Transverse colon (tissue), 4 donors: ENCODE data around the gene NPLOC4. TPM values are rescaled to one million over a fixed set of nuclear protein-coding genes. Genes with fewer than 3 reads are reported as not detected.

Experiments
- DNase-seq: peaks from one replicate; pipeline ENCODE4 v3.0.0-alpha.2; 2019
- H3K27ac ChIP-seq, 4 donors: fragments of 200-600 bp; sonication (generic); 2 replicates each; pipeline ENCODE4 v1.5.1; 2016 to 2018; ENCODE audit warnings: inconsistent platforms in 4 of 4
- H3K27me3 ChIP-seq: fragments of 200-600 bp; sonication (generic); 2 replicates; pipeline ENCODE4 v1.5.1; 2017; ENCODE audit warnings: inconsistent platforms
- H3K36me3 ChIP-seq, 4 donors: fragments of 200-600 bp; sonication (generic); 2 replicates each; pipeline ENCODE4 v1.5.1; 2017 to 2019; ENCODE audit warnings: inconsistent platforms in 4 of 4
- H3K4me1 ChIP-seq, 4 donors: fragments of 200-600 bp; sonication (generic); 2 replicates each; pipeline ENCODE4 v1.5.1; 2017 to 2020; ENCODE audit warnings: inconsistent platforms in 4 of 4
- H3K4me3 ChIP-seq, 4 donors: fragments of 200-600 bp; sonication (generic); 1 replicate in 1 of 4; 2 replicates in 3 of 4; pipeline versions ENCODE4 v1.5.1 to v1.6.1; 2017 to 2019; ENCODE audit warnings: inconsistent platforms in 4 of 4
- H3K9me3 ChIP-seq, 2 donors: fragments of 200-600 bp; sonication (generic); 2 replicates each; pipeline ENCODE4 v1.5.1; 2017 to 2019; ENCODE audit warnings: inconsistent platforms in 2 of 2
- EP300 ChIP-seq: sonication (generic); formaldehyde crosslinking; IDR thresholded peaks from one replicate; pipeline ENCODE4 v1.6.1; 2017; ENCODE audit warnings: antibody characterized with exemption, low read depth
- POLR2A ChIP-seq: fragments of 450-650 bp; IDR thresholded peaks from one replicate; pipeline ENCODE4 v1.6.1; 2016; ENCODE audit warnings: antibody characterized with exemption, mild to moderate bottlenecking, moderate library complexity
- POLR2AphosphoS5 ChIP-seq, 3 donors: sonication (generic); formaldehyde crosslinking; IDR thresholded peaks; one replicate each; pipeline ENCODE4 v1.6.1; 2016; ENCODE audit warnings: antibody characterized with exemption in 3 of 3
- WGBS, 2 donors: methylation state at CpG; one replicate each; pipeline ENCODE4 v1.1.5; 2018; ENCODE audit warnings: low coverage in 1 of 2; 5-methylcytosine and 5-hydroxymethylcytosine counted together
- in situ Hi-C, 4 donors: fragments of 200-750 bp; cut with MboI; loops; one replicate each; pipeline versions ENCODE4 v1.15.0 to v1.15.1; 2017; ENCODE audit warnings: low sequenced_read_pairs in 3 of 4, low pct_ligation_motif_present in 1 of 4, low pct_unique_long_range_greater_than_20kb in 1 of 4
- intact Hi-C: fragments of 100-400 bp; cut with DNase I; formaldehyde crosslinking; loops from one replicate; pipeline ENCODE4 v1.15.1; 2023; ENCODE audit warnings: low total_unique reads
- total RNA-seq, 4 donors: library from RNA; depleted of rRNA; stranded (reverse); fragments of >200 nt; gene quantifications; one replicate each; pipeline ENCODE4 v1.1.0, GENCODE V29; 2016
- TF ChIP-seq, protein P1 (sequence below), 5 experiments: fragments of 200-600 bp in 3 of 5; fragments of 450-650 bp in 2 of 5; sonication (generic) in 3 of 5; IDR thresholded peaks; 1 replicate in 2 of 5; 2 replicates in 3 of 5; pipeline ENCODE4 v1.5.1; 2016 to 2017; ENCODE audit warnings: antibody characterized with exemption in 5 of 5, inconsistent platforms in 3 of 5, mild to moderate bottlenecking in 2 of 5, moderate library complexity in 1 of 5

The NPLOC4 gene
- total RNA-seq, 4 donors from 2014 or later, result 59.9 to 323 (median 84.6) TPM

DNA sequence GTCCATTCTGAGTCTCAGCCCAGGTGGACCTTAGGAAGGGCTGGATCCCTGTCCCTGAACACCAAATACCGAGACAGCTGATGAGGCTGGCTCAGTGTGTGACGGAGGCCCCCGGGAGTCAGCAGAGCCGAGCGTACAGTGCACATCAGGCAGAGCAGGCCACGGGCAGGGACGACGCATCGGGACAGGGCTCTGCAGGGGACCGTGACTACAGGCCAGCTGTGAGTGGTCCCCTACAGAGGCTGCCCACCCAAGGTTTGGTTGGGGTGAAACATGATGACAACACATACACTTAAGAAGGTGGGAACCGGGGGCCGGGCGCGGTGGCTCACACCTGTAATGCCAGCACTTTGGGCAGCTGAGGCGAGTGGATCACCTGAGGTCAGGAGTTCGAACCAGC, 36.0 kb upstream of the NPLOC4 start:
- TF ChIP-seq EP300, result no peak
- Histone ChIP-seq H3K36me3 (peaks cover 0 to 21% (median 6%) of the 10 kb centered on the region in 4 donors), H3K9me3 (no peaks in the 10 kb centered on the region), H3K4me1 (peaks cover 0 to 1% (median under 1%) of the 10 kb centered on the region in 4 donors), H3K27ac (no peak overlapping the region), H3K4me3 (no peak overlapping the region), H3K27me3 (no peaks in the 10 kb centered on the region)
- 98% methylated on average over 16 of the region's 16 CpGs; no CpG with 5 or more reads in 1 of the 2 donors for WGBS, 2 donors
- in situ Hi-C loops (no loop called here), intact Hi-C loops (no loop called here)
- no peak for DNase-seq

DNA sequence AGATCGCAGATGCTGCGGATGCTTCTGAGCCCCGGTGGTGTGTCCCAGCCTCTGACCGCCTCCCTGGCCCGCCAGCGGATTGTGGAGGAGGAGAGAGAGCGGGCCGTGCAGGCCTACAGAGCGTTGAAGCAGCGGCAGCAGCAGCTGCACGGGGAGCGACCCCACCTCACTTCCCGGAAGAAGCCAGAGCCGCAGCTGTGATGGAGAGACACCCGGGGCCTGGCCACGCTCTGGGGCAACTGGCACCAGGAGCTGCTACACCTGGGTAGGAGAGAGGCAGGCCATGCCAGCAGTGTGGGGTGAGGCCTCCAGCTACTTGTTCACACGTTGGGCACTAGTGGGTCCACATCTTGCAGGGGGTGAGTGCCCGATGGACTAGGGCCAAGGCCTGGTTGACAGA, 35.6 kb upstream of the NPLOC4 start:
- Histone ChIP-seq H3K9me3 (no peaks in the 10 kb centered on the region), H3K4me1 (peaks cover 3 to 6% (median 5%) of the 10 kb centered on the region in 4 donors), H3K27me3 (no peaks in the 10 kb centered on the region), H3K27ac (no peak overlapping the region), H3K36me3 (peaks cover 0 to 21% (median 6%) of the 10 kb centered on the region in 4 donors), H3K4me3 (no peak overlapping the region)
- WGBS, 2 donors, result 90% methylated on average over 16 of the region's 18 CpGs; no CpG with 5 or more reads in 1 of the 2 donors
- no peak for DNase-seq
- TF ChIP-seq, protein P1, sequence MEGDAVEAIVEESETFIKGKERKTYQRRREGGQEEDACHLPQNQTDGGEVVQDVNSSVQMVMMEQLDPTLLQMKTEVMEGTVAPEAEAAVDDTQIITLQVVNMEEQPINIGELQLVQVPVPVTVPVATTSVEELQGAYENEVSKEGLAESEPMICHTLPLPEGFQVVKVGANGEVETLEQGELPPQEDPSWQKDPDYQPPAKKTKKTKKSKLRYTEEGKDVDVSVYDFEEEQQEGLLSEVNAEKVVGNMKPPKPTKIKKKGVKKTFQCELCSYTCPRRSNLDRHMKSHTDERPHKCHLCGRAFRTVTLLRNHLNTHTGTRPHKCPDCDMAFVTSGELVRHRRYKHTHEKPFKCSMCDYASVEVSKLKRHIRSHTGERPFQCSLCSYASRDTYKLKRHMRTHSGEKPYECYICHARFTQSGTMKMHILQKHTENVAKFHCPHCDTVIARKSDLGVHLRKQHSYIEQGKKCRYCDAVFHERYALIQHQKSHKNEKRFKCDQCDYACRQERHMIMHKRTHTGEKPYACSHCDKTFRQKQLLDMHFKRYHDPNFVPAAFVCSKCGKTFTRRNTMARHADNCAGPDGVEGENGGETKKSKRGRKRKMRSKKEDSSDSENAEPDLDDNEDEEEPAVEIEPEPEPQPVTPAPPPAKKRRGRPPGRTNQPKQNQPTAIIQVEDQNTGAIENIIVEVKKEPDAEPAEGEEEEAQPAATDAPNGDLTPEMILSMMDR (IDR thresholded peaks at IDR 0.05), result no peak
- TF ChIP-seq POLR2A, result no peak
- TF ChIP-seq POLR2AphosphoS5 (IDR thresholded peaks at IDR 0.05), result no peak
- no peak for TF ChIP-seq EP300
- in situ Hi-C loops (no loop called here), intact Hi-C loops (no loop called here)

DNA sequence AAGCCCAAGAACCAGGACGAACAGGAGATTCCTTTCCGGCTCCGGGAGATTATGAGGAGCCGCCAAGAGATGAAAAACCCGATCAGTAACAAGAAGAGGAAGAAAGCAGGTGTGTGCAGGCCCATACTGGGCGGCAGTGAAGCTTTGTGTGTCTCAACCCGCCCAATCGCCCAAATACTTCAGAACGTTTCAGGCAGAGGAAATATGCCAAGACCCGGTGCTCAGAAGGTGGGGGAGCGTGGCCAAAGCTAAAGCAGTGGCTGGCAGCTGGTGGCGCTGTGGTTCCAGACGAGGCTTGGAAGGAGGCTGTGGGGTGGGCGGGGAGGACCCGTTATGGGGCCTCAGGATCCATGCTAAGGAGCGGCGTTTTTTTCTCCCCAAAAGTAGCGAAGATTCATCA, 30.8 kb upstream of the NPLOC4 start:
- H3K4me3 ChIP-seq, result peak overlapping the region in 1 of 4 donors; percentile 96
- TF ChIP-seq POLR2AphosphoS5 (IDR thresholded peaks at IDR 0.05), result no peak
- no peak for TF ChIP-seq EP300
- TF ChIP-seq POLR2A, result no peak
- TF ChIP-seq, protein P1 (IDR thresholded peaks at IDR 0.05), result no peak
- peaks cover 0 to 14% (median 4%) of the 10 kb centered on the region in 4 donors for H3K36me3 ChIP-seq
- intact Hi-C loops (no loop called here), in situ Hi-C loops (no loop called here)
- no peaks in the 10 kb centered on the region for H3K9me3 ChIP-seq
- WGBS, 2 donors, result 86 to 90% methylated on average over 7 to 18 of the region's 18 CpGs
- H3K4me1 ChIP-seq, result peaks cover 10 to 22% (median 20%) of the 10 kb centered on the region in 4 donors
- H3K27me3 ChIP-seq, result no peaks in the 10 kb centered on the region
- DNase-seq, result no peak
- no peak overlapping the region for H3K27ac ChIP-seq

DNA sequence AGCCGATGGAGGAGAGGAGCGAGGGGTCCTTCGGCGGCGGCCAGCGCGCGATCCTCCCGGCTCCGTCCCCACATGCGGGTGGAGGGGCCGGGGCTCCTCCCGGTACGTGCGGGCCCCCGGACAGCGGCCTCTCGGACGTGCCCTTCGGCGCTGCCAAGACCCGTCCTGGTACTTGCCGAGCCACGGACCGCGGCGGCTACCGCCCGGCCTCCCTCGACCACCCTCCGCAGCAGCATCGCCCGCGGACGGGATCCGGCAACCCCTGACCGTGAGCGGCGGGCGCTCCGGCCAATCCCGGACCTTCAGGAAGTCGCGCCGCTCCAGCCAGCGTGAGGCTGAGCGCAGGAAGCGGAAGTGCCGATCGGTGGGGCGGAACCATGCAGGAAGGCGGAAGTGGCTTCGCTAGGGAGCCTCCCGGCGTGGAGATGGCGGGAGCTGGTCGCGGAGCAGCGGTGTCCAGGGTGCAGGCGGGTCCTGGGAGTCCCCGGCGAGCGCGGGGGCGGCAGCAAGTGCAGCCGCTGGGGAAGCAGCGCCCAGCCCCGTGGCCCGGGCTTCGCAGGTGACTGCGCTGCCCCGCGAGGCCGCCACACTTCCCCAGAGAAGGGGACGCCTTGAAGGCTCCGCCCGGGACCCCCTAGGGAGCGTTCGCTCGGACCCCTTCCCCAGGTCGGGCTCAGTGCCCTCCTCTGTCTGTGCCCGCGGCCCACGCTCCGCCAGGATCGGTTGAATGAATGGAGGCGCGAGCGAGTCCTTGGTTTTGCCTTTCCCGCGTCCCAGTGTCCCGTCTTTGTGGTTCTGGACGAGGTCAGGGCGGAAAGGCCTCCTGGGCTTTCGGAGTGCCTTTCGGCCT, 29.7 kb upstream of the NPLOC4 start, which contains the start of the genes CCDC137 and OXLD1:
CCDC137 (plus strand) TSS at position 396 of the 850 bp plus-strand sequence; CDS start at position 426, 30 bp downstream.
OXLD1 (minus strand) TSS at position 264 of the 850 bp plus-strand sequence; CDS start at position 236, 28 bp downstream.
- WGBS, 2 donors, result 1% methylated on average over 66 of the region's 96 CpGs; no CpG with 5 or more reads in 1 of the 2 donors
- intact Hi-C loops, result no loop called here

More for the DNA sequence above, 29.7 kb upstream of the NPLOC4 start, which contains the start of the genes CCDC137 and OXLD1:
- Histone ChIP-seq H3K9me3 (no peaks in the 10 kb centered on the region), H3K27me3 (no peaks in the 10 kb centered on the region), H3K27ac (peak within 1 kb of the TSS; percentile 90 to 94 (median 92)), H3K4me1 (peaks cover 10 to 22% (median 20%) of the 10 kb centered on the region in 4 donors), H3K4me3 (peak within 1 kb of the TSS; percentile 95 to 98 (median 96)), H3K36me3 (peaks cover 0 to 6% (median 2%) of the 10 kb centered on the region in 4 donors)
- in situ Hi-C loops, result no loop called here
- peak; percentile 97 for DNase-seq
- TF ChIP-seq POLR2A (peak; percentile 88), POLR2AphosphoS5 (IDR thresholded peaks at IDR 0.05) (peak; percentile 83 to 97 (median 93))
- TF ChIP-seq, protein P1 (IDR thresholded peaks at IDR 0.05), result no peak
